Activated naive CD4-positive, alpha-beta T cell treated with anti-CD3 and anti-CD28 coated beads, Interleukin-2, amount 50 U/mL, for 24 hours (primary cell): ENCODE data around the gene LPIN3.

ENCODE experiments used
- H3K27ac Mint-ChIP-seq: one replicate; pipeline ENCODE4 v1.8.0; 2021; ENCODE audit warnings: mild to moderate bottlenecking, mixed read lengths
- H3K27me3 Mint-ChIP-seq: one replicate; pipeline ENCODE4 v1.8.0; 2021; ENCODE audit warnings: mixed read lengths
- H3K36me3 Mint-ChIP-seq: one replicate; pipeline ENCODE4 v1.8.0; 2021; ENCODE audit warnings: mixed read lengths
- H3K4me1 Mint-ChIP-seq: one replicate; pipeline ENCODE4 v1.8.0; 2021; ENCODE audit warnings: mixed read lengths
- H3K4me3 Mint-ChIP-seq: one replicate; pipeline ENCODE4 v1.8.0; 2021; ENCODE audit warnings: mild to moderate bottlenecking, mixed read lengths
- H3K9me3 Mint-ChIP-seq: one replicate; pipeline ENCODE4 v1.8.0; 2021; ENCODE audit warnings: mixed read lengths

The LPIN3 gene

GRCh38 chr20:41316602-41317545, 23.7 kb upstream of the LPIN3 start:
- H3K36me3 Mint-ChIP-seq: no peaks in the 10 kb centered on the region
- H3K9me3 Mint-ChIP-seq: no peaks in the 10 kb centered on the region

GRCh38 chr20:41317546-41318270, 22.9 kb upstream of the LPIN3 start, which contains the start of gene ZHX3:
ZHX3 (minus strand) TSS chr20:41317731; CDS start chr20:41204916, 112,815 bp downstream.
- H3K36me3 Mint-ChIP-seq: no peaks in the 10 kb centered on the region
- H3K27ac Mint-ChIP-seq: peak within 1 kb of the TSS; percentile 63
- no peaks in the 10 kb centered on the region for H3K9me3 Mint-ChIP-seq
- peak within 1 kb of the TSS; percentile 84 for H3K4me3 Mint-ChIP-seq
- no peaks in the 10 kb centered on the region for H3K27me3 Mint-ChIP-seq
- H3K4me1 Mint-ChIP-seq: peaks cover 23% of the 10 kb centered on the region

More at GRCh38 chr20:41316602-41317545, 23.7 kb upstream of the LPIN3 start:
- H3K27ac Mint-ChIP-seq: peak overlapping the region; percentile 63
- H3K4me3 Mint-ChIP-seq: peak overlapping the region; percentile 84
- H3K27me3 Mint-ChIP-seq: no peaks in the 10 kb centered on the region
- peaks cover 23% of the 10 kb centered on the region for H3K4me1 Mint-ChIP-seq

GRCh38 chr20:41318271-41318649, 22.4 kb upstream of the LPIN3 start:
- Mint-ChIP-seq H3K4me1 (peaks cover 23% of the 10 kb centered on the region), H3K4me3 (peak overlapping the region; percentile 74), H3K9me3 (no peaks in the 10 kb centered on the region), H3K27ac (no peak overlapping the region), H3K36me3 (no peaks in the 10 kb centered on the region), H3K27me3 (no peaks in the 10 kb centered on the region)

GRCh38 chr20:41320441-41320840, 20.2 kb upstream of the LPIN3 start:
- Mint-ChIP-seq H3K27ac (no peak overlapping the region), H3K4me1 (peaks cover 21% of the 10 kb centered on the region), H3K36me3 (no peaks in the 10 kb centered on the region), H3K4me3 (no peak overlapping the region), H3K27me3 (no peaks in the 10 kb centered on the region), H3K9me3 (no peaks in the 10 kb centered on the region)

- no peak overlapping the region for H3K27ac Mint-ChIP-seq
- no peaks in the 10 kb centered on the region for H3K27me3 Mint-ChIP-seq
- H3K4me1 Mint-ChIP-seq: peaks cover 17% of the 10 kb centered on the region
- no peaks in the 10 kb centered on the region for H3K9me3 Mint-ChIP-seq
- H3K4me3 Mint-ChIP-seq: no peak overlapping the region
- no peaks in the 10 kb centered on the region for H3K36me3 Mint-ChIP-seq
Observed at GRCh38 chr20:41320976-41321375, 19.6 kb upstream of the LPIN3 start.

- Mint-ChIP-seq H3K9me3 (no peaks in the 10 kb centered on the region), H3K36me3 (no peaks in the 10 kb centered on the region), H3K27me3 (no peaks in the 10 kb centered on the region)
Observed at GRCh38 chr20:41327178-41327577, 13.4 kb upstream of the LPIN3 start.

GRCh38 chr20:41329435-41330342, 10.9 kb upstream of the LPIN3 start:
- Mint-ChIP-seq H3K4me1 (peaks cover 18% of the 10 kb centered on the region), H3K4me3 (peak overlapping the region; percentile 28), H3K27me3 (no peaks in the 10 kb centered on the region), H3K9me3 (no peaks in the 10 kb centered on the region), H3K27ac (peak overlapping the region; percentile 71), H3K36me3 (no peaks in the 10 kb centered on the region)

More at GRCh38 chr20:41327178-41327577, 13.4 kb upstream of the LPIN3 start:
- no peak overlapping the region for H3K27ac Mint-ChIP-seq
- H3K4me3 Mint-ChIP-seq: no peak overlapping the region
- H3K4me1 Mint-ChIP-seq: peaks cover 18% of the 10 kb centered on the region

GRCh38 chr20:41330343-41330720, 10.3 kb upstream of the LPIN3 start:
- H3K36me3 Mint-ChIP-seq: no peaks in the 10 kb centered on the region
- H3K27ac Mint-ChIP-seq: no peak overlapping the region
- peaks cover 18% of the 10 kb centered on the region for H3K4me1 Mint-ChIP-seq
- H3K4me3 Mint-ChIP-seq: no peak overlapping the region
- H3K27me3 Mint-ChIP-seq: no peaks in the 10 kb centered on the region
- no peaks in the 10 kb centered on the region for H3K9me3 Mint-ChIP-seq

GRCh38 chr20:41330941-41331340, 9.7 kb upstream of the LPIN3 start:
- no peaks in the 10 kb centered on the region for H3K36me3 Mint-ChIP-seq
- H3K27me3 Mint-ChIP-seq: no peaks in the 10 kb centered on the region
- no peak overlapping the region for H3K27ac Mint-ChIP-seq
- H3K4me3 Mint-ChIP-seq: no peak overlapping the region
- peaks cover 18% of the 10 kb centered on the region for H3K4me1 Mint-ChIP-seq
- H3K9me3 Mint-ChIP-seq: no peaks in the 10 kb centered on the region

- H3K27ac Mint-ChIP-seq: no peak overlapping the region
- H3K36me3 Mint-ChIP-seq: no peaks in the 10 kb centered on the region
- H3K9me3 Mint-ChIP-seq: no peaks in the 10 kb centered on the region
- no peak overlapping the region for H3K4me3 Mint-ChIP-seq
- no peaks in the 10 kb centered on the region for H3K27me3 Mint-ChIP-seq
- H3K4me1 Mint-ChIP-seq: peaks cover 18% of the 10 kb centered on the region
Observed at GRCh38 chr20:41331731-41332130, 8.9 kb upstream of the LPIN3 start.

GRCh38 chr20:41334036-41334435, 6.6 kb upstream of the LPIN3 start:
- Mint-ChIP-seq H3K27ac (no peak overlapping the region), H3K27me3 (no peaks in the 10 kb centered on the region), H3K9me3 (no peaks in the 10 kb centered on the region), H3K4me3 (no peak overlapping the region), H3K36me3 (no peaks in the 10 kb centered on the region), H3K4me1 (peaks cover 14% of the 10 kb centered on the region)

GRCh38 chr20:41334443-41335421, 5.9 kb upstream of the LPIN3 start:
- Mint-ChIP-seq H3K4me3 (no peak overlapping the region), H3K4me1 (peaks cover 7% of the 10 kb centered on the region), H3K27me3 (no peaks in the 10 kb centered on the region), H3K36me3 (no peaks in the 10 kb centered on the region), H3K9me3 (no peaks in the 10 kb centered on the region), H3K27ac (no peak overlapping the region)

- Mint-ChIP-seq H3K4me1 (peaks cover 8% of the 10 kb centered on the region), H3K4me3 (no peak overlapping the region), H3K27ac (no peak overlapping the region), H3K27me3 (no peaks in the 10 kb centered on the region), H3K36me3 (no peaks in the 10 kb centered on the region), H3K9me3 (no peaks in the 10 kb centered on the region)
Observed at GRCh38 chr20:41335591-41335990, 5.0 kb upstream of the LPIN3 start.

GRCh38 chr20:41336711-41337492, 3.7 kb upstream of the LPIN3 start:
- H3K4me1 Mint-ChIP-seq: peaks cover 8% of the 10 kb centered on the region
- H3K27me3 Mint-ChIP-seq: no peaks in the 10 kb centered on the region
- no peaks in the 10 kb centered on the region for H3K9me3 Mint-ChIP-seq
- no peak overlapping the region for H3K4me3 Mint-ChIP-seq
- H3K36me3 Mint-ChIP-seq: no peaks in the 10 kb centered on the region
- no peak overlapping the region for H3K27ac Mint-ChIP-seq
